Dedifferentiated amniotic fluid mesenchymal stem cell (primary cell): ENCODE results near the gene KCNK3.

ENCODE experiments used
- DNase-seq: peaks from one replicate; pipeline ENCODE4 v3.0.0-alpha.2; 2016; ENCODE audit errors: extremely low spot score

The KCNK3 gene

GRCh38 chr2:26691161-26691560 lies 1.4 kb upstream of the KCNK3 start:
- no peak for DNase-seq

- no peak for DNase-seq
Observed at GRCh38 chr2:26691881-26692278, 642 bp upstream of the KCNK3 start.

- DNase-seq, result no peak
Observed at GRCh38 chr2:26692897-26693849, 651 bp downstream of the KCNK3 start.

GRCh38 chr2:26694001-26694400 lies 1.5 kb downstream of the KCNK3 start:
- DNase-seq, result no peak

- DNase-seq, result no peak
Observed at GRCh38 chr2:26696351-26696816, 3.9 kb downstream of the KCNK3 start.

- no peak for DNase-seq
Observed at GRCh38 chr2:26697425-26697824, 4.9 kb downstream of the KCNK3 start.

GRCh38 chr2:26699295-26699694 lies 6.8 kb downstream of the KCNK3 start:
- DNase-seq, result no peak

- DNase-seq, result no peak
Observed at GRCh38 chr2:26700078-26700477, 7.6 kb downstream of the KCNK3 start.

GRCh38 chr2:26701596-26701995 lies 9.1 kb downstream of the KCNK3 start:
- no peak for DNase-seq

- no peak for DNase-seq
Observed at GRCh38 chr2:26702025-26702424, 9.5 kb downstream of the KCNK3 start.

- DNase-seq, result peak; percentile 85
Observed at GRCh38 chr2:26704441-26704977, 12.0 kb downstream of the KCNK3 start.

- DNase-seq, result no peak
Observed at GRCh38 chr2:26705126-26705525, 12.6 kb downstream of the KCNK3 start.

GRCh38 chr2:26706093-26706492 lies 13.6 kb downstream of the KCNK3 start:
- DNase-seq, result no peak

GRCh38 chr2:26706616-26707473 lies 14.3 kb downstream of the KCNK3 start:
- DNase-seq, result no peak

- DNase-seq, result no peak
Observed at GRCh38 chr2:26707747-26708146, 15.2 kb downstream of the KCNK3 start.

GRCh38 chr2:26708457-26708856 lies 15.9 kb downstream of the KCNK3 start:
- DNase-seq, result no peak

- DNase-seq, result no peak
Observed at GRCh38 chr2:26709323-26710110, 17.0 kb downstream of the KCNK3 start.

GRCh38 chr2:26710145-26710544 lies 17.6 kb downstream of the KCNK3 start:
- DNase-seq, result no peak

- DNase-seq, result no peak
Observed at GRCh38 chr2:26710743-26711456, 18.4 kb downstream of the KCNK3 start.

GRCh38 chr2:26711457-26712161 lies 19.1 kb downstream of the KCNK3 start:
- DNase-seq, result no peak
